Chondrocyte (in vitro differentiated cells): Measurements from ENCODE around the gene INPP5K. TPM values are rescaled to one million over a fixed set of nuclear protein-coding genes. Genes with fewer than 3 reads are reported as not detected.
A peak's percentile ranks its signal among the peaks of the same experiment; 100 is the strongest.
"Not testable (repeated sequence)": the region's sequence is repeated elsewhere in the genome, so short reads cannot be mapped to it uniquely, and the experiment has no call there.

ENCODE experiments used
- DNase-seq: peaks from one replicate; pipeline ENCODE4 v3.0.0; 2021; ENCODE audit warnings: mixed read lengths, low spot score
- H3K27ac Mint-ChIP-seq: one replicate; pipeline ENCODE4 v1.8.0; 2021; ENCODE audit warnings: mild to moderate bottlenecking, moderate library complexity, mixed read lengths; ENCODE audit not compliant: unreplicated experiment
- H3K27me3 Mint-ChIP-seq: 2 replicates; pipeline ENCODE4 v1.8.0; 2021; ENCODE audit warnings: low read depth, mixed read lengths
- H3K36me3 Mint-ChIP-seq: 2 replicates; pipeline ENCODE4 v1.8.0; 2021; ENCODE audit warnings: low read depth, mixed read lengths
- H3K4me1 Mint-ChIP-seq: 2 replicates; pipeline ENCODE4 v1.8.0; 2021; ENCODE audit warnings: low read depth, mild to moderate bottlenecking, mixed read lengths
- H3K4me3 Mint-ChIP-seq: one replicate; pipeline ENCODE4 v1.8.0; 2021; ENCODE audit warnings: mild to moderate bottlenecking, moderate library complexity, mixed read lengths; ENCODE audit not compliant: unreplicated experiment
- H3K9me3 Mint-ChIP-seq: 2 replicates; pipeline ENCODE4 v1.8.0; 2021; ENCODE audit warnings: low read depth, mixed read lengths
- total RNA-seq: library from RNA; stranded (reverse); gene quantifications from 3 replicates; pipeline ENCODE4 v1.2.1, GENCODE V29; 2021
- TF ChIP-seq, protein P1 (sequence below): fragments of 200-600 bp; sonication (generic); IDR thresholded peaks from 2 replicates; pipeline ENCODE4 v1.5.0; 2021; ENCODE audit warnings: antibody characterized with exemption, mild to moderate bottlenecking, moderate library complexity

The INPP5K gene
- total RNA-seq, 1 donor from 2014 or later, result 34.3 TPM

GRCh38 chr17:1511756-1512321, 4.6 kb downstream of the INPP5K start:
- H3K4me1 Mint-ChIP-seq, result peaks cover 36% of the 10 kb centered on the region
- H3K27me3 Mint-ChIP-seq, result no peaks in the 10 kb centered on the region
- H3K4me3 Mint-ChIP-seq, result no peak overlapping the region
- TF ChIP-seq, protein P1, sequence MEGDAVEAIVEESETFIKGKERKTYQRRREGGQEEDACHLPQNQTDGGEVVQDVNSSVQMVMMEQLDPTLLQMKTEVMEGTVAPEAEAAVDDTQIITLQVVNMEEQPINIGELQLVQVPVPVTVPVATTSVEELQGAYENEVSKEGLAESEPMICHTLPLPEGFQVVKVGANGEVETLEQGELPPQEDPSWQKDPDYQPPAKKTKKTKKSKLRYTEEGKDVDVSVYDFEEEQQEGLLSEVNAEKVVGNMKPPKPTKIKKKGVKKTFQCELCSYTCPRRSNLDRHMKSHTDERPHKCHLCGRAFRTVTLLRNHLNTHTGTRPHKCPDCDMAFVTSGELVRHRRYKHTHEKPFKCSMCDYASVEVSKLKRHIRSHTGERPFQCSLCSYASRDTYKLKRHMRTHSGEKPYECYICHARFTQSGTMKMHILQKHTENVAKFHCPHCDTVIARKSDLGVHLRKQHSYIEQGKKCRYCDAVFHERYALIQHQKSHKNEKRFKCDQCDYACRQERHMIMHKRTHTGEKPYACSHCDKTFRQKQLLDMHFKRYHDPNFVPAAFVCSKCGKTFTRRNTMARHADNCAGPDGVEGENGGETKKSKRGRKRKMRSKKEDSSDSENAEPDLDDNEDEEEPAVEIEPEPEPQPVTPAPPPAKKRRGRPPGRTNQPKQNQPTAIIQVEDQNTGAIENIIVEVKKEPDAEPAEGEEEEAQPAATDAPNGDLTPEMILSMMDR, result no peak
- DNase-seq, result no peak
- H3K27ac Mint-ChIP-seq, result peak overlapping the region; percentile 85
- H3K9me3 Mint-ChIP-seq, result no peaks in the 10 kb centered on the region
- peaks cover 17% of the 10 kb centered on the region for H3K36me3 Mint-ChIP-seq

GRCh38 chr17:1511290-1511689, 5.1 kb downstream of the INPP5K start:
- TF ChIP-seq, protein P1, result no peak
- no peak overlapping the region for H3K4me3 Mint-ChIP-seq
- DNase-seq, result no peak
- peaks cover 36% of the 10 kb centered on the region for H3K4me1 Mint-ChIP-seq
- peak overlapping the region; percentile 85 for H3K27ac Mint-ChIP-seq
- H3K27me3 Mint-ChIP-seq, result no peaks in the 10 kb centered on the region
- no peaks in the 10 kb centered on the region for H3K9me3 Mint-ChIP-seq
- peaks cover 17% of the 10 kb centered on the region for H3K36me3 Mint-ChIP-seq

DNA sequence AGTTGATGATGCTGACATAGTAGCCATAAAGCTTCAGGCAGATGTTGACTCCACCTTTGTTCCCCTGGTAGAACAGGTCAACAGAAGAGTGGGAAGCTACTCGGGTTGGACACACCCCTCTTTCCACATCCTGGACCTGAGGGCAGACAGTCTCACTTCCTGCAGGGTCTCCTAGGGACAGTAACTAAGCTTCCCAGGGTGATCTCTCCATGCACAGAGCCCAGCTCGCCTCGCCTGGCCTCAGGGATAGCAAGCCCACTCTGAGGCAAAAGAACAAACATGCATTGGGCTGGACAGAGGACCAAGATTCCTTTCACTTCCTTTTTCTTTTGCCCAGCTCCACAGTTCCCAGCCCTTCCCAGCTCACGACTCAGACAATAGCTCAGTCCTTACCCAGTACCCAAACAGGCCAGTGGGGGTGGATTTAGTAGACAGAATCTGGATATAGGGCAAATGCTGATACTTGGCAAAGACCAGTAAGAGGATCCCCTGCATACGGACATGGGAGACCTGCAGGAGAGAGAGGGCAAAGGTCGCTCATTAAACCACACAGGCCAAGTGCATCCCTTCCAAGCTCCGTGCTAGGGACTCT, 7.0 kb downstream of the INPP5K start:
- Mint-ChIP-seq H3K4me3 (no peak overlapping the region), H3K9me3 (no peaks in the 10 kb centered on the region), H3K4me1 (peaks cover 26% of the 10 kb centered on the region), H3K27me3 (no peaks in the 10 kb centered on the region), H3K27ac (no peak overlapping the region), H3K36me3 (peaks cover 17% of the 10 kb centered on the region)
- TF ChIP-seq, protein P1, result no peak
- no peak for DNase-seq

GRCh38 chr17:1508709-1509108, 7.7 kb downstream of the INPP5K start:
- not testable (repeated sequence) for H3K27ac Mint-ChIP-seq, H3K9me3 Mint-ChIP-seq, H3K4me3 Mint-ChIP-seq, H3K27me3 Mint-ChIP-seq, DNase-seq
- Mint-ChIP-seq H3K4me1 (peaks cover 23% of the 10 kb centered on the region), H3K36me3 (peaks cover 21% of the 10 kb centered on the region)

GRCh38 chr17:1506649-1507267, 9.7 kb downstream of the INPP5K start:
- Mint-ChIP-seq H3K9me3 (no peaks in the 10 kb centered on the region), H3K36me3 (peaks cover 18% of the 10 kb centered on the region), H3K27ac (no peak overlapping the region), H3K4me1 (peaks cover 15% of the 10 kb centered on the region), H3K27me3 (no peaks in the 10 kb centered on the region), H3K4me3 (no peak overlapping the region)
- TF ChIP-seq, protein P1, result no peak
- no peak for DNase-seq
